Psoas muscle (tissue), 8 donors: Measurements from ENCODE around the gene EHHADH. TPM values are rescaled to one million over a fixed set of nuclear protein-coding genes. Genes with fewer than 3 reads are reported as not detected.

ENCODE experiments used
- ATAC-seq, 4 donors: fragments of 200-7000 bp; cut with Tn5 transposase; one replicate each; pipeline ENCODE4 v1.9.1; 2020; ENCODE audit warnings: moderate library complexity in 3 of 4, mild to moderate bottlenecking in 2 of 4
- DNase-seq, 2 donors: peaks; one replicate each; pipeline ENCODE4 v3.0.0-alpha.2; 2020
- H3K27ac ChIP-seq: fragments of 200-600 bp; one replicate; pipeline ENCODE4 v1.8.0; 2022
- H3K27me3 ChIP-seq, 3 donors: fragments of 200-600 bp in 1 of 3; one replicate each; pipeline versions ENCODE4 v1.6.1 to v1.8.0; 2013 to 2022; ENCODE audit warnings: low read length in 2 of 3, mild to moderate bottlenecking in 2 of 3, moderate library complexity in 1 of 3; ENCODE audit not compliant: insufficient read depth in 3 of 3
- H3K36me3 ChIP-seq, 2 donors: fragments of 200-600 bp in 1 of 2; one replicate each; pipeline versions ENCODE4 v1.6.1 to v1.8.0; 2013 to 2022; ENCODE audit warnings: low read depth in 1 of 2, mild to moderate bottlenecking in 1 of 2, moderate library complexity in 1 of 2; ENCODE audit not compliant: insufficient read depth in 1 of 2
- H3K4me1 ChIP-seq: fragments of 200-600 bp; one replicate; pipeline ENCODE4 v1.8.0; 2022
- H3K4me3 ChIP-seq: fragments of 200-600 bp; one replicate; pipeline ENCODE4 v1.8.0; 2022; ENCODE audit warnings: mild to moderate bottlenecking
- H3K9me3 ChIP-seq: fragments of 200-600 bp; one replicate; pipeline ENCODE4 v1.8.0; 2022
- WGBS, 3 donors: extraction: QIAGEN DNeasy Blood & Tissue Kit; methylation state at CpG; one replicate each; pipeline versions ENCODE4 v1.1.6 to v1.1.7; 2013; 5-methylcytosine and 5-hydroxymethylcytosine counted together
- intact Hi-C, 2 donors: fragments of 100-400 bp; cut with DNase I; formaldehyde crosslinking; loops; one replicate each; pipeline versions ENCODE4 v1.11.0 to v1.14.2; 2022
- polyA plus RNA-seq, 3 donors: library from polyadenylated mRNA; stranded (reverse); fragments of 200-250 nt; gene quantifications; one replicate each; pipeline ENCODE4 v1.2.3, GENCODE V29; 2013
- total RNA-seq, 4 donors: library from RNA; stranded (reverse); fragmentation: NEBNext Ultra II Directional in 2 of 4; extraction: Animal tissue kit (Norgen Biotek cat#: 25700) in 2 of 4; gene quantifications; one replicate each; pipeline versions ENCODE4 v1.2.1 to v1.2.4, GENCODE V29; 2021 to 2023
- TF ChIP-seq, protein P1 (sequence below): fragments of 200-600 bp; IDR thresholded peaks from one replicate; pipeline ENCODE4 v1.8.0; 2022; ENCODE audit warnings: antibody characterized with exemption
- donor health status: healthy with polysubstance abuse.
- donor health status: DM: no; HTN: no; CAD: no; lungs with moderate emphysema.
- donor health status: Bipolar disorder and iron deficiency.
- donor health status: healthy.
- donor health status: DM: yes; HTN: yes; CAD: no.
- donor health status: DM: no; HTN: no; CAD: no.
- donor health status: DM: no; HTN: no; CAD: no.
- donor health status: DM: yes; HTN: yes; CAD: no.

The EHHADH gene
- total and polyA plus RNA-seq, 7 donors = 0.65 to 7.2 (median 1.9) TPM

DNA sequence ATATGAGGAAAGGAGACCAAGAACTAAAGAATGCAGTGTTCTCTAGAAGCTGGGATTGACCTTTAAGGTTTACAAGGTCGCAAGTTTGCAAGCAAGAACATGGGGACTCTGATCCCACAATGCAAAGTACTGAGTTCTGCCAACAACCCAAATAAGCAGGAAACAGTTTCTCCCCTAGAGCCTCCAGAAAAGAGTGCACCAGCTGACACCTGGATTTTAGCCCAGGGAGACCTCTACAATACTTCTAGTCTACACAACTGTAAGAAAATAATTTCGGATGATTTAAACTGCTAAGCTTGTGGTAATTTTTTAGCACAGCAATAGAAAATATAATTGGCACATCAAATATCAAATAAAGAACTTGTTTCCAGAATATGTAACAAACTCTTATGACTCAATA, 46.4 kb downstream of the EHHADH start:
- DNase-seq (no peak), ATAC-seq (no peak)
- no peak overlapping the region for H3K4me3 ChIP-seq
- no peaks in the 10 kb centered on the region for H3K36me3 ChIP-seq
- H3K4me1 ChIP-seq = no peaks in the 10 kb centered on the region
- 60 to 73% (median 70%) methylated on average over 2 of the region's 2 CpGs for WGBS, 3 donors
- H3K27me3 ChIP-seq = no peaks in the 10 kb centered on the region
- TF ChIP-seq, protein P1, sequence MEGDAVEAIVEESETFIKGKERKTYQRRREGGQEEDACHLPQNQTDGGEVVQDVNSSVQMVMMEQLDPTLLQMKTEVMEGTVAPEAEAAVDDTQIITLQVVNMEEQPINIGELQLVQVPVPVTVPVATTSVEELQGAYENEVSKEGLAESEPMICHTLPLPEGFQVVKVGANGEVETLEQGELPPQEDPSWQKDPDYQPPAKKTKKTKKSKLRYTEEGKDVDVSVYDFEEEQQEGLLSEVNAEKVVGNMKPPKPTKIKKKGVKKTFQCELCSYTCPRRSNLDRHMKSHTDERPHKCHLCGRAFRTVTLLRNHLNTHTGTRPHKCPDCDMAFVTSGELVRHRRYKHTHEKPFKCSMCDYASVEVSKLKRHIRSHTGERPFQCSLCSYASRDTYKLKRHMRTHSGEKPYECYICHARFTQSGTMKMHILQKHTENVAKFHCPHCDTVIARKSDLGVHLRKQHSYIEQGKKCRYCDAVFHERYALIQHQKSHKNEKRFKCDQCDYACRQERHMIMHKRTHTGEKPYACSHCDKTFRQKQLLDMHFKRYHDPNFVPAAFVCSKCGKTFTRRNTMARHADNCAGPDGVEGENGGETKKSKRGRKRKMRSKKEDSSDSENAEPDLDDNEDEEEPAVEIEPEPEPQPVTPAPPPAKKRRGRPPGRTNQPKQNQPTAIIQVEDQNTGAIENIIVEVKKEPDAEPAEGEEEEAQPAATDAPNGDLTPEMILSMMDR = no peak
- no peak overlapping the region for H3K27ac ChIP-seq
- H3K9me3 ChIP-seq = no peaks in the 10 kb centered on the region
- intact Hi-C loops = no loop called here

DNA sequence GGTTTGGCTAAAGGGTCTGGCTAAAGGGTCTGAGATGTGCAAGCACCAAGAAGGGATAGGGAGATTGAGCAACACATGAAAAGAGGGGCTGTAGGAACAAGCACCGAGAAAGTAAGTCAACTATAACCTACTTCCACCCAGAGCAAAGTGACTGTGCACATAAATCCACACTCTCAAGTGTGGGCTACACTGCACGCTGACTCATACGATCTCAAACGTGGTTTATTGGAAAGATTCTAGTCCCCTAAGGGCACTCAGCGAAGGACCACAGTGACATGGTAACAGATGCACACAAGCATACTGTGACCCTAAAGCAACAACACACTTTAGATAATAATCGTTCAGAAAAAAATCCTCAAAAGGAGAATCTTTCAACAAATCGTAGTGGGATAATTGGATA, 48.0 kb downstream of the EHHADH start:
- no peaks in the 10 kb centered on the region for H3K36me3 ChIP-seq
- no peak for ATAC-seq
- DNase-seq = no peak
- 78 to 83% (median 83%) methylated on average over 7 of the region's 7 CpGs for WGBS, 3 donors
- H3K4me1 ChIP-seq = no peaks in the 10 kb centered on the region
- H3K9me3 ChIP-seq = no peaks in the 10 kb centered on the region
- H3K4me3 ChIP-seq = no peak overlapping the region
- intact Hi-C loops = no loop called here
- no peak overlapping the region for H3K27ac ChIP-seq
- no peaks in the 10 kb centered on the region for H3K27me3 ChIP-seq
- TF ChIP-seq, protein P1 = no peak

GRCh38 chr3:185204894-185205293, 49.0 kb downstream of the EHHADH start:
- no peak for DNase-seq
- no peak for ATAC-seq
- Histone ChIP-seq H3K9me3 (no peaks in the 10 kb centered on the region), H3K4me3 (no peak overlapping the region), H3K36me3 (no peaks in the 10 kb centered on the region), H3K4me1 (no peaks in the 10 kb centered on the region), H3K27ac (no peak overlapping the region), H3K27me3 (no peaks in the 10 kb centered on the region)
- intact Hi-C loops = no loop called here
- TF ChIP-seq, protein P1 = no peak
- 79 to 91% (median 84%) methylated on average over 2 of the region's 2 CpGs for WGBS, 3 donors

DNA sequence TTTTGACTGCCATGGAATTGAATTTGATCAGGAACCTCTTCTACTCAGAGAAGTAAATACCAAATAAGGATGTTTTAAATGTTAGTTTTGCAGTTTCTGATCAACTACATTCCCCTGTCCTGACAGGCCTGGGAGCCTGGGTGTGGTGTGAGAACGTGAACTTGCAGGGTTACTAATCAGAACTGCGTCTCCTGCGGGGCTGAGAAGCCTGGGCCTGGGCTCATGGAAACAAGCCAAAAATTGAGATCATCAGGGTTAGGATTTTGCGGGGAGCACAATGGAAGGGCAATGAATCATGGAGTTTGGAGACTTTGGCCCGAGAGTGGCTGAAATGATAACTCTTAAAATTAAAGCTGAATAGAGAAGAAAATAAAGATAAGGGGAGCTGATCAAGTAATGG, 53.2 kb downstream of the EHHADH start:
- H3K27ac ChIP-seq = no peak overlapping the region
- intact Hi-C loops = no loop called here
- ATAC-seq (no peak), DNase-seq (no peak)
- H3K4me1 ChIP-seq = no peaks in the 10 kb centered on the region
- TF ChIP-seq, protein P1 = no peak
- 43 to 59% (median 51%) methylated on average over 5 of the region's 5 CpGs for WGBS, 3 donors
- H3K27me3 ChIP-seq = no peaks in the 10 kb centered on the region
- no peaks in the 10 kb centered on the region for H3K36me3 ChIP-seq
- no peaks in the 10 kb centered on the region for H3K9me3 ChIP-seq
- H3K4me3 ChIP-seq = no peak overlapping the region

DNA sequence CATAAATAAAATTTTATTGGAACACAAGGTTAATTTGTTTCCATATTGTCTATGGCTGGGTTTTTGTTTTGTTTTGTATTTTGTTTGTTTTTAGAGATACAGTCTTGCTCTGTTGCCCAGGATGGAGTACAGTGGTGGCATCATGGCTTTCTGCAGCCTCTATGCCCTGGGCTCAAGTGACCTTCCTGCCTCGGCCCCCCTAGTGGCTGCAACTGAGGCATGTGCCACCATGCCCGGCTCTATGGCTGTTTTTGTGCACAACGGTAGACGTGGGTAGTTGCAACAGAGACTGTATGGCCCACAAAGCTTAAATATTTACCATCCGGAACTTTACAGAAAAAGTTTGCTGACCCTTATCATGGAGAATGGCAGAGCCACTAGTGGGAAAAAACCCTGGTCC, 54.2 kb downstream of the EHHADH start:
- H3K9me3 ChIP-seq = no peaks in the 10 kb centered on the region
- ATAC-seq (no peak), DNase-seq (no peak)
- H3K27me3 ChIP-seq = no peaks in the 10 kb centered on the region
- H3K4me1 ChIP-seq = no peaks in the 10 kb centered on the region
- intact Hi-C loops = no loop called here
- TF ChIP-seq, protein P1 = no peak
- no peak overlapping the region for H3K27ac ChIP-seq
- WGBS, 3 donors = 83 to 88% (median 86%) methylated on average over 5 of the region's 5 CpGs
- no peaks in the 10 kb centered on the region for H3K36me3 ChIP-seq
- no peak overlapping the region for H3K4me3 ChIP-seq
